Progenitor cell of endocrine pancreas (in vitro differentiated cells): ENCODE data around the gene HGS. TPM values are rescaled to one million over a fixed set of nuclear protein-coding genes. Genes with fewer than 3 reads are reported as not detected.

Experiments used
- DNase-seq: peaks from one replicate; pipeline ENCODE4 v3.0.0; 2021; ENCODE audit warnings: low spot score; ENCODE audit not compliant: unreplicated experiment
- H3K27ac Mint-ChIP-seq: 2 replicates; pipeline ENCODE4 v1.8.0; 2021; ENCODE audit warnings: mild to moderate bottlenecking, moderate library complexity, mixed read lengths
- H3K27me3 Mint-ChIP-seq: 2 replicates; pipeline ENCODE4 v1.8.0; 2021; ENCODE audit warnings: mixed read lengths
- H3K36me3 Mint-ChIP-seq: 2 replicates; pipeline ENCODE4 v1.8.0; 2022; ENCODE audit warnings: mixed read lengths; ENCODE audit not compliant: insufficient read depth
- H3K4me1 Mint-ChIP-seq: 2 replicates; pipeline ENCODE4 v1.8.0; 2021; ENCODE audit warnings: low read depth, mixed read lengths
- H3K4me3 Mint-ChIP-seq: 2 replicates; pipeline ENCODE4 v1.8.0; 2021; ENCODE audit warnings: low read depth, mild to moderate bottlenecking, moderate library complexity, mixed read lengths
- H3K9me3 Mint-ChIP-seq: 2 replicates; pipeline ENCODE4 v1.8.0; 2021; ENCODE audit warnings: low read depth, mixed read lengths
- CTCF ChIP-seq: fragments of 200-600 bp; sonication (generic); IDR thresholded peaks from one replicate; pipeline ENCODE4 v1.5.0; 2021; ENCODE audit warnings: antibody characterized with exemption, mild to moderate bottlenecking; ENCODE audit not compliant: unreplicated experiment
- total RNA-seq: library from RNA; stranded (reverse); gene quantifications from 2 replicates; pipeline ENCODE4 v1.2.1, GENCODE V29; 2021

Gene HGS
- total RNA-seq, 1 donor from 2014 or later: 127 TPM

GRCh38 chr17:81646869-81647600 lies 36.8 kb upstream of the HGS start:
- H3K27ac Mint-ChIP-seq: no peak overlapping the region
- no peak for DNase-seq
- H3K4me1 Mint-ChIP-seq: peaks cover 1% of the 10 kb centered on the region
- peaks cover 10% of the 10 kb centered on the region for H3K27me3 Mint-ChIP-seq
- H3K36me3 Mint-ChIP-seq: no peaks in the 10 kb centered on the region
- H3K9me3 Mint-ChIP-seq: no peaks in the 10 kb centered on the region
- no peak overlapping the region for H3K4me3 Mint-ChIP-seq
- TF ChIP-seq CTCF: no peak

GRCh38 chr17:81647640-81648012 lies 36.2 kb upstream of the HGS start:
- Mint-ChIP-seq H3K4me1 (peaks cover 1% of the 10 kb centered on the region), H3K27ac (no peak overlapping the region), H3K36me3 (no peaks in the 10 kb centered on the region), H3K27me3 (peaks cover 10% of the 10 kb centered on the region), H3K4me3 (no peak overlapping the region), H3K9me3 (no peaks in the 10 kb centered on the region)
- no peak for DNase-seq
- TF ChIP-seq CTCF: no peak

- Mint-ChIP-seq H3K27ac (no peak overlapping the region), H3K4me3 (no peak overlapping the region), H3K4me1 (peaks cover 1% of the 10 kb centered on the region), H3K27me3 (peaks cover 10% of the 10 kb centered on the region), H3K36me3 (no peaks in the 10 kb centered on the region), H3K9me3 (no peaks in the 10 kb centered on the region)
- TF ChIP-seq CTCF: no peak
- DNase-seq: no peak
Observed at GRCh38 chr17:81648013-81648706, 35.7 kb upstream of the HGS start.

GRCh38 chr17:81648707-81649085 lies 35.1 kb upstream of the HGS start:
- H3K4me3 Mint-ChIP-seq: no peak overlapping the region

GRCh38 chr17:81650951-81651350 lies 32.9 kb upstream of the HGS start:
- Mint-ChIP-seq H3K4me1 (peaks cover 4% of the 10 kb centered on the region), H3K27ac (no peak overlapping the region), H3K27me3 (peaks cover 13% of the 10 kb centered on the region), H3K9me3 (no peaks in the 10 kb centered on the region), H3K36me3 (no peaks in the 10 kb centered on the region), H3K4me3 (no peak overlapping the region)
- no peak for TF ChIP-seq CTCF
- no peak for DNase-seq

More at GRCh38 chr17:81648707-81649085, 35.1 kb upstream of the HGS start:
- Mint-ChIP-seq H3K9me3 (no peaks in the 10 kb centered on the region), H3K27me3 (peaks cover 13% of the 10 kb centered on the region), H3K36me3 (no peaks in the 10 kb centered on the region), H3K27ac (no peak overlapping the region), H3K4me1 (peaks cover 4% of the 10 kb centered on the region)
- no peak for TF ChIP-seq CTCF
- no peak for DNase-seq
